PFSK-1 (cell line): ENCODE data around the gene RPTOR.

ENCODE experiments used
- FOXP2 ChIP-seq: optimal IDR thresholded peaks from 2 replicates; pipeline ENCODE3; 2011; ENCODE audit warnings: borderline replicate concordance, control low read depth, inconsistent platforms; ENCODE audit not compliant: insufficient read depth; ENCODE audit errors: extremely low read length, extremely low read depth
- POLR2AphosphoS5 ChIP-seq: IDR thresholded peaks from 2 replicates; pipeline ENCODE4 v1.6.1; 2012; ENCODE audit warnings: low read depth, mild to moderate bottlenecking, control low read depth, low read length, moderate library complexity
- SIN3A ChIP-seq: IDR thresholded peaks from 2 replicates; pipeline ENCODE4 v1.6.1; 2012; ENCODE audit warnings: mild to moderate bottlenecking, low read length, moderate library complexity, borderline replicate concordance; ENCODE audit not compliant: insufficient read depth
- TAF1 ChIP-seq: IDR thresholded peaks from 2 replicates; pipeline ENCODE4 v1.6.1; 2012; ENCODE audit warnings: low read length, control low read depth, borderline replicate concordance; ENCODE audit not compliant: insufficient read depth
- TF ChIP-seq, protein P1 (sequence below), 2 experiments: IDR thresholded peaks; 2 replicates each; pipeline versions ENCODE4 v1.6.1 to v1.8.0; 2011 to 2012; ENCODE audit warnings: low read depth in 2 of 2, low read length in 2 of 2, control low read depth in 1 of 2, inconsistent platforms in 1 of 2, mild to moderate bottlenecking in 1 of 2, moderate library complexity in 1 of 2; ENCODE audit not compliant: insufficient read depth in 1 of 2

The RPTOR gene

DNA sequence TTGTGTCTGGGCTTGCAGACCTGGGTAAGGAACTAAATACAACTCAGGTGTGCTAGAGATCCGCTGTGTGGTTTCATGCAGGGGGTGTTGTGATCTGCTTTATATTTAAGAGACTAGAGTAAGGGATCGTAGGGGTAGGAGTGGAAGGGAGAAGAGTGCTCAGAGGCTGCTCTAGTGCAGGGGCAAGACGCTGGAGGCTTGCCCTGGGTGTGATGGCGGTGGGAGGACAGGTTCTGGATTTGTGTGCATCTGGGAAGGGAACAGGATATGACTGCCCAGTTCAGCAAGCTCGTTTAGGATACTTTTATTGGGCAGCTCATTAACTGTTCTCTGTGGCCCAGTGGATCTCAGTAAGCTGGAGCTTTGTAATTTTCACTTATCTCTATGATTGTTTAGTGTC is 47.6 kb downstream of the RPTOR start:
- TF ChIP-seq FOXP2 = no peak
- no peak for TF ChIP-seq POLR2AphosphoS5
- TF ChIP-seq TAF1 = no peak
- TF ChIP-seq SIN3A = no peak
- TF ChIP-seq, protein P1, sequence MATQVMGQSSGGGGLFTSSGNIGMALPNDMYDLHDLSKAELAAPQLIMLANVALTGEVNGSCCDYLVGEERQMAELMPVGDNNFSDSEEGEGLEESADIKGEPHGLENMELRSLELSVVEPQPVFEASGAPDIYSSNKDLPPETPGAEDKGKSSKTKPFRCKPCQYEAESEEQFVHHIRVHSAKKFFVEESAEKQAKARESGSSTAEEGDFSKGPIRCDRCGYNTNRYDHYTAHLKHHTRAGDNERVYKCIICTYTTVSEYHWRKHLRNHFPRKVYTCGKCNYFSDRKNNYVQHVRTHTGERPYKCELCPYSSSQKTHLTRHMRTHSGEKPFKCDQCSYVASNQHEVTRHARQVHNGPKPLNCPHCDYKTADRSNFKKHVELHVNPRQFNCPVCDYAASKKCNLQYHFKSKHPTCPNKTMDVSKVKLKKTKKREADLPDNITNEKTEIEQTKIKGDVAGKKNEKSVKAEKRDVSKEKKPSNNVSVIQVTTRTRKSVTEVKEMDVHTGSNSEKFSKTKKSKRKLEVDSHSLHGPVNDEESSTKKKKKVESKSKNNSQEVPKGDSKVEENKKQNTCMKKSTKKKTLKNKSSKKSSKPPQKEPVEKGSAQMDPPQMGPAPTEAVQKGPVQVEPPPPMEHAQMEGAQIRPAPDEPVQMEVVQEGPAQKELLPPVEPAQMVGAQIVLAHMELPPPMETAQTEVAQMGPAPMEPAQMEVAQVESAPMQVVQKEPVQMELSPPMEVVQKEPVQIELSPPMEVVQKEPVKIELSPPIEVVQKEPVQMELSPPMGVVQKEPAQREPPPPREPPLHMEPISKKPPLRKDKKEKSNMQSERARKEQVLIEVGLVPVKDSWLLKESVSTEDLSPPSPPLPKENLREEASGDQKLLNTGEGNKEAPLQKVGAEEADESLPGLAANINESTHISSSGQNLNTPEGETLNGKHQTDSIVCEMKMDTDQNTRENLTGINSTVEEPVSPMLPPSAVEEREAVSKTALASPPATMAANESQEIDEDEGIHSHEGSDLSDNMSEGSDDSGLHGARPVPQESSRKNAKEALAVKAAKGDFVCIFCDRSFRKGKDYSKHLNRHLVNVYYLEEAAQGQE (IDR thresholded peaks at IDR 0.05; ENCODE audit: insufficient read depth in 1 of 2, low read depth in 2 of 2, low read length in 2 of 2) = no peak

DNA sequence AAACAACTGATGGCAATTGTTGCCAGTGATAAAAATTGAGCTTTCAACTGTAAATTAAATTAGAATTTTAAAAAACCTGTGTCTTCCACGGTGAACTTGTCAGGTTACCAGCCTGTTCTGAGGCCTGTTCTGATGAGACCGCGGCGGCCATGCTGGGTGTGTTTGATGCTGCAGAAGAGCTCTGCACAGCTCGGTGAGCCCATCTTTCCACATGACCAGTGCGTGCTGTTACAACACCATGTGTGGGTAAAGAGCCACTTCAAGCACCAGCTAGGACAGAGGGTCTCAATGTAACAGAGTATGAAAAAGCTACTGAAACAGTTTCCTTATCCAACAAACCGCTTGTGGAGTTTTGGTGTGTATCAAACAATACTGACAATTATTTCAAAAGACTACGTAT is 48.5 kb downstream of the RPTOR start:
- no peak for TF ChIP-seq SIN3A
- TF ChIP-seq, protein P1 (IDR thresholded peaks at IDR 0.05; ENCODE audit: insufficient read depth in 1 of 2, low read depth in 2 of 2, low read length in 2 of 2) = no peak
- TF ChIP-seq TAF1 = no peak
- no peak for TF ChIP-seq FOXP2
- no peak for TF ChIP-seq POLR2AphosphoS5

DNA sequence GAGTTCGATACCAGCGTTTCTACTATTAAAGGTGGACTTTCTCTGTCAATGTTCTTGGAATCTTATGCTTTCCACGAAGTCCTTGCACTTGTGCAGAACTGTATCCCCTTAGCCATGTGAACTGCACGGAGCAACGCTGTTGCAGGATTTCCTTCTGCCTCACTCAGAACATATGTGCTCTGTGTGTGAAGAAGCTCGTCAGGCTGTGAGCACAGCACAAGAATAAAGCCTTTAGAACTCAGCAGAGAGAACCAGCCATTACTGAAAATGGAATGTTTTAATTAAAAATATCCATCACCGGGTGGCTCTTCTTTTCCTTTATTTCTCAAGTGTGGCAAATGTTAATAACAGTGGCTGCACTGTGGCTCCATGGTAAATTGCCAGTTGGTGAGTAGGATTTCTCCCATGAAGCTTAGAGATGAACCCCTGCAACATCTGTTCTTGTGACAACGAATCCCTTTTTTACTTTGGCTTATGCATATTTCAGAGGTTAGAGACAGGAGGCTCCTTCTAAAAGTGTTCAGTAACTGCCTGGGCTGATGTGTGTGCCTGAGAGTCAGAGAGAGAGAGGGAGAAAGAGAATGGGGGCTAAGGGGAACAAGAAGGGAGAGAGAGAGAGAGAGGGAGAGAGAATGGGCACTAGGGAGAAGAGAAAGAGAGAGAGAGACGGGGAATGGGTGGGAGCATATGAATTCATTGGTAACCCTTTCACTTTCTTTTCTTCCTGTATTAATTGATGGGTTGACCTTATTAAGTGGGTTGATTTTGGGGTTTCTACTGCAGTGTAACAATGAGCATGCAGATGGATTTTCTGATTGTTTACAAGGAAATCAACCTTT is 50.0 kb downstream of the RPTOR start:
- TF ChIP-seq TAF1 (no peak), SIN3A (no peak), FOXP2 (no peak), POLR2AphosphoS5 (no peak)
- TF ChIP-seq, protein P1 (IDR thresholded peaks at IDR 0.05; ENCODE audit: insufficient read depth in 1 of 2, low read depth in 2 of 2, low read length in 2 of 2) = no peak

DNA sequence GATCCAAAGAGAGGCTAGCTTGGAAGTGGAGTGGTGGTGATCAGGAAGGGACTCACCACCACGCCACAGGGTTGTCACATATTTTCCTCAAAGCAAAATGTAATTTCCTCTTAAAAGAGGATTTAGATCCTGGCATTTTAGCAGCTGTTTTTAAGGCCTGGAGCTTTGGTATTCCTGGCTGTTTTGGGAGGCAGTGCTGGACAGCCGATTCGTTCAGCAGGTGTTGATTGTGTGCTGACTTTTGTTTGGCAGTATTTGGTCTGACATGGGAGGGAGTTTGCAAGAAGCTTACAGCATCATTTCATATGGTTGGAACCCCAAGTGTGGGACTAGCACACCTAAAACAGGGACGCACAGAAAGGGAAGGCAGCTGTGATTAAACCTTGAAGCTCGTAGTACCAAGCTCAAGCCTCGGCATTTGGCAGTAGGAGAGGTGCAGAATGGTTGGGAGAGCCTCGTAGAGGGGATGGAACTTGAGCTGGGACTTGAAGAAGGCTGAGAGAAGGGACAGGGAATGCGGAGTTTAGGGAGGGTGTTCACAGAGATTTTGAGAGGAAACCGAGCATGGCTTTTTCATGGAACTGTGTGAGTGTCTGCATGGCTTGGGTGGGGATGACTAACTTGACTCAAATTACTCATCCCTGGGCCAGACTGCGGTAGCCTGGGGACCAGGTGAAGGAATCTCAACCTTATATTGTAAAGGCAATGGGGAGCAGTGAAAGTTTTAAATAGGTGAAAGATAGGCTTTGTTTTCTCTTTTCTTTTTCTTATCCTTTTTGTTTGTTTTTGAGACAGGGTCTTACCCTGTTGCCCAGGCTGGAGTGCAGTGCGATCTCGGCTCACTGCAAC is 52.3 kb downstream of the RPTOR start:
- TF ChIP-seq POLR2AphosphoS5 = no peak
- TF ChIP-seq, protein P1 (IDR thresholded peaks at IDR 0.05; ENCODE audit: insufficient read depth in 1 of 2, low read depth in 2 of 2, low read length in 2 of 2) = no peak
- no peak for TF ChIP-seq TAF1
- no peak for TF ChIP-seq FOXP2
- TF ChIP-seq SIN3A = no peak
